ENCODE measurements around the gene SERTAD1.
A peak's percentile ranks its signal among the peaks of the same experiment; 100 is the strongest.
"Not testable (repeated sequence)": the region's sequence is repeated elsewhere in the genome, so short reads cannot be mapped to it uniquely, and the experiment has no call there.

Gene SERTAD1

GRCh38 chr19:40457953-40458596 is 32.3 kb upstream of the SERTAD1 start:
- H3K4me2 ChIP-seq = no peak overlapping the region
- TF ChIP-seq Cebpa-rat (IDR thresholded peaks at IDR 0.05) = no peak
- no peaks in the 10 kb centered on the region for H3K27me3 ChIP-seq
- H3K36me3 ChIP-seq = peaks cover 0 to 73% (median 0%) of the 10 kb centered on the region in 11 experiments; a peak in 8 of 22 replicates
- peaks cover 0 to 78% (median 0%) of the 10 kb centered on the region in 11 experiments; a peak in 5 of 22 replicates for H4K20me1 ChIP-seq
- H3K9me3 ChIP-seq (replicated peaks in 1 of 11) = no peaks in the 10 kb centered on the region
- no peak overlapping the region for H3K4me3 ChIP-seq
- peaks cover 22 to 29% (median 25%) of the 10 kb centered on the region in 10 experiments for H3K4me1 ChIP-seq
- H3K27ac ChIP-seq = no peak overlapping the region
- no peak overlapping the region for H3K9ac ChIP-seq

GRCh38 chr19:40457048-40457447 is 31.3 kb upstream of the SERTAD1 start:
- Histone ChIP-seq H3K27ac (no peak overlapping the region), H3K27me3 (no peaks in the 10 kb centered on the region), H3K4me3 (no peak overlapping the region), H3K4me2 (no peak overlapping the region), H4K20me1 (peaks cover 0 to 74% (median 0%) of the 10 kb centered on the region in 11 experiments; a peak in 5 of 22 replicates), H3K9ac (no peak overlapping the region), H3K4me1 (peaks cover 12 to 22% (median 17%) of the 10 kb centered on the region in 10 experiments), H3K9me3 (replicated peaks in 1 of 11) (no peaks in the 10 kb centered on the region), H3K36me3 (peaks cover 0 to 83% (median 0%) of the 10 kb centered on the region in 11 experiments; a peak in 8 of 22 replicates)
- TF ChIP-seq Cebpa-rat (IDR thresholded peaks at IDR 0.05) = no peak

GRCh38 chr19:40453943-40454342 is 28.2 kb upstream of the SERTAD1 start:
- peak in 1 of 11 experiments; percentile 40; a peak in 1 of 22 replicates for TF ChIP-seq Cebpa-rat (IDR thresholded peaks at IDR 0.05)
- H3K4me3 ChIP-seq; H3K27ac ChIP-seq; H3K9ac ChIP-seq; H3K27me3 ChIP-seq; H3K9me3 ChIP-seq (replicated peaks in 1 of 11): not testable (repeated sequence)
- peaks cover 0 to 11% (median 0%) of the 10 kb centered on the region in 10 experiments; a peak in 5 of 20 replicates for H3K4me1 ChIP-seq
- peaks cover 0 to 46% (median 0%) of the 10 kb centered on the region in 11 experiments; a peak in 4 of 22 replicates for H4K20me1 ChIP-seq
- H3K36me3 ChIP-seq = peaks cover 0 to 98% (median 5%) of the 10 kb centered on the region in 11 experiments; a peak in 9 of 22 replicates
- peak overlapping the region in 1 of 11 experiments; percentile 9; a peak in 1 of 22 replicates for H3K4me2 ChIP-seq

- Histone ChIP-seq H4K20me1 (peaks cover 0 to 39% (median 0%) of the 10 kb centered on the region in 11 experiments; a peak in 4 of 22 replicates), H3K9me3 (replicated peaks in 1 of 11) (no peaks in the 10 kb centered on the region), H3K4me3 (no peak overlapping the region), H3K27ac (no peak overlapping the region), H3K9ac (peak overlapping the region in 1 of 11 experiments; percentile 5; a peak in 1 of 22 replicates), H3K36me3 (peaks cover 0 to 98% (median 5%) of the 10 kb centered on the region in 11 experiments; a peak in 11 of 22 replicates), H3K27me3 (no peaks in the 10 kb centered on the region), H3K4me1 (peaks cover 0 to 11% (median 0%) of the 10 kb centered on the region in 10 experiments; a peak in 5 of 20 replicates), H3K4me2 (no peak overlapping the region)
- TF ChIP-seq Cebpa-rat (IDR thresholded peaks at IDR 0.05) = no peak
Observed at GRCh38 chr19:40453151-40453735, 27.5 kb upstream of the SERTAD1 start.

- Histone ChIP-seq H3K4me3 (no peak overlapping the region), H3K9me3 (replicated peaks in 1 of 11) (no peaks in the 10 kb centered on the region), H4K20me1 (peaks cover 0 to 35% (median 0%) of the 10 kb centered on the region in 11 experiments; a peak in 4 of 22 replicates), H3K4me2 (no peak overlapping the region), H3K36me3 (peaks cover 0 to 100% (median 6%) of the 10 kb centered on the region in 11 experiments; a peak in 11 of 22 replicates), H3K27ac (no peak overlapping the region), H3K27me3 (no peaks in the 10 kb centered on the region), H3K4me1 (peaks cover 0 to 11% (median 0%) of the 10 kb centered on the region in 10 experiments; a peak in 5 of 20 replicates), H3K9ac (no peak overlapping the region)
- TF ChIP-seq Cebpa-rat (IDR thresholded peaks at IDR 0.05) = no peak
Observed at GRCh38 chr19:40452016-40452415, 26.2 kb upstream of the SERTAD1 start.

- Histone ChIP-seq H3K4me2 (no peak overlapping the region), H3K9ac (no peak overlapping the region), H3K27ac (no peak overlapping the region), H3K27me3 (no peaks in the 10 kb centered on the region), H3K9me3 (replicated peaks in 1 of 11) (no peaks in the 10 kb centered on the region), H3K4me1 (peaks cover 0 to 11% (median 3%) of the 10 kb centered on the region in 10 experiments; a peak in 9 of 20 replicates), H4K20me1 (peaks cover 0 to 25% (median 0%) of the 10 kb centered on the region in 11 experiments; a peak in 4 of 22 replicates), H3K36me3 (peaks cover 0 to 88% (median 6%) of the 10 kb centered on the region in 11 experiments; a peak in 11 of 22 replicates), H3K4me3 (no peak overlapping the region)
- TF ChIP-seq Cebpa-rat (IDR thresholded peaks at IDR 0.05) = no peak
Observed at GRCh38 chr19:40450664-40451063, 24.9 kb upstream of the SERTAD1 start.

- no peaks in the 10 kb centered on the region for H3K27me3 ChIP-seq
- TF ChIP-seq Cebpa-rat (IDR thresholded peaks at IDR 0.05) = no peak
- H3K4me3 ChIP-seq = no peak overlapping the region
- H3K4me1 ChIP-seq = peaks cover 5 to 18% (median 10%) of the 10 kb centered on the region in 10 experiments; a peak in 12 of 20 replicates
- H3K9me3 ChIP-seq (replicated peaks in 1 of 11) = no peaks in the 10 kb centered on the region
- peaks cover 0 to 76% (median 6%) of the 10 kb centered on the region in 11 experiments; a peak in 11 of 22 replicates for H3K36me3 ChIP-seq
- H4K20me1 ChIP-seq = peaks cover 0 to 25% (median 0%) of the 10 kb centered on the region in 11 experiments; a peak in 4 of 22 replicates
- H3K4me2 ChIP-seq = no peak overlapping the region
- H3K27ac ChIP-seq = no peak overlapping the region
- no peak overlapping the region for H3K9ac ChIP-seq
Observed at GRCh38 chr19:40449506-40449905, 23.7 kb upstream of the SERTAD1 start.

GRCh38 chr19:40446263-40446784 is 20.5 kb upstream of the SERTAD1 start:
- H3K27me3 ChIP-seq = no peaks in the 10 kb centered on the region
- H3K9me3 ChIP-seq (replicated peaks in 1 of 11) = no peaks in the 10 kb centered on the region
- 0 out of 22 replicates have a peak overlapping the region, but pooled peaks of 1 of the 11 experiments have one; percentile 5 for H3K9ac ChIP-seq
- H3K4me1 ChIP-seq = peaks cover 19 to 27% (median 21%) of the 10 kb centered on the region in 10 experiments
- no peak overlapping the region for H3K4me3 ChIP-seq
- no peak for TF ChIP-seq Cebpa-rat (IDR thresholded peaks at IDR 0.05)
- no peak overlapping the region for H3K27ac ChIP-seq
- peaks cover 6 to 57% (median 12%) of the 10 kb centered on the region in 11 experiments for H3K36me3 ChIP-seq
- H3K4me2 ChIP-seq = no peak overlapping the region
- peaks cover 0 to 30% (median 13%) of the 10 kb centered on the region in 11 experiments; a peak in 14 of 22 replicates for H4K20me1 ChIP-seq
